ENCODE data around the gene FTMT. TPM values are rescaled to one million over a fixed set of nuclear protein-coding genes. Genes with fewer than 3 reads are reported as not detected.
"Not testable (repeated sequence)": the region's sequence is repeated elsewhere in the genome, so short reads cannot be mapped to it uniquely, and the experiment has no call there.

Gene FTMT
- total RNA-seq = not detected

DNA sequence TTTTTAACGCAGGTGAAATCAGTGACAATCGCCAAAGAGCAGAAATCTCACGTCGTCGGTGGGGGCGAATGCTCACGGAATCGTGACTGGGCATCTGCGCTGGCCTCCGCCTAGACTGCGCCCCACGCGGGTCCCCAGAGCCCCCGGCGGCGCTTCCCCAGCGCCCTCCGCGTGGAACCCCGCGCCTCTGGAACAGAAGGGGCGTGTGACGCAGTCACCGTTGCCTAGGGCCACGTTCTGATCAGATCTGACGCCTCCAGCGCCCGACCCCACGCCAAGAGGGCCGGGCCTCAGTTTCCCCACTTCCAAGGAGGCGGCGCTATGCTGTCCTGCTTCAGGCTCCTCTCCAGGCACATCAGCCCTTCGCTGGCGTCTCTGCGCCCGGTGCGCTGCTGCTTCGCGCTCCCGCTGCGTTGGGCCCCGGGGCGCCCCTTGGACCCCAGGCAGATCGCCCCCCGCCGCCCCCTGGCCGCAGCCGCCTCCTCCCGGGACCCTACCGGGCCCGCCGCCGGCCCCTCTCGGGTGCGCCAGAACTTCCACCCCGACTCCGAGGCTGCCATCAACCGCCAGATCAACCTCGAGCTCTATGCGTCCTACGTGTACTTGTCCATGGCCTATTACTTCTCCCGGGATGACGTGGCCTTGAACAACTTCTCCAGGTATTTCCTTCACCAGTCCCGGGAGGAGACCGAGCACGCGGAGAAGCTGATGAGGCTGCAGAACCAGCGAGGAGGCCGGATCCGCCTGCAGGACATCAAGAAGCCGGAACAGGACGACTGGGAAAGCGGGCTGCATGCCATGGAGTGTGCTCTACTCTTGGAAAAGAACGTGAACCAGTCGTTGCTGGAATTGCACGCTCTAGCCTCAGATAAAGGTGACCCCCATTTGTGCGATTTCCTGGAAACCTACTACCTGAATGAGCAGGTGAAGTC is at the start of gene FTMT:
Gene FTMT, plus strand, starts transcription at position 240 of the 932 bp plus-strand sequence. Its CDS starts 82 bp downstream, at position 322.
- no peaks in the 10 kb centered on the region for H3K9me3 Mint-ChIP-seq
- DNase-seq (ENCODE audit: low spot score in 2 of 2) = no peak
- no peak for ATAC-seq
- H3K27ac Mint-ChIP-seq = peak within 1 kb of the TSS in 1 of 2 donors; percentile 22
- H3K36me3 Mint-ChIP-seq = no peaks in the 10 kb centered on the region

GRCh38 chr5:121805251-121805650 is 46.4 kb upstream of the FTMT start:
- peaks cover 3 to 12% of the 10 kb centered on the region in 2 donors for H3K9me3 Mint-ChIP-seq
- H3K36me3 Mint-ChIP-seq; ATAC-seq; H3K27ac Mint-ChIP-seq; DNase-seq (ENCODE audit: low spot score in 2 of 2): not testable (repeated sequence)

DNA sequence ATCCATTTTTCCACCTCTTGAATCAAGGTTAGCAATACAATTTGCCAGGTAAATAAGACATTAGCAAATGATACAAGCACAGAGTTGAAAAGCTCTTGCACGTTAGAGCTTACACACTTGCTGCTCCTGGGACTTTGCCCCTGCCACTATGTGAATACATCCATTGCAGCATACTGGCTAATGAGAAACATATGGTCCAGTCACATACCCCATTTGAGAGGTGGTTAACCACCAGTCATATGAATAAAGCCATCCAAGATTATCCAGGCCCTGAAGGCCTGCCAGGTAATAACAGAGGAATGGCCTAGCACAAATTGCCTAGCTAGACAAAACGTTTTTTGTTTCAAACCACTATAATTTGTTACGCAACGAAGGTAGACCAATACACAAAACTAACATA is 45.8 kb upstream of the FTMT start:
- Mint-ChIP-seq H3K36me3 (no peaks in the 10 kb centered on the region), H3K9me3 (peaks cover 7 to 18% of the 10 kb centered on the region in 2 donors), H3K27ac (no peak overlapping the region)
- ATAC-seq = no peak
- no peak for DNase-seq (ENCODE audit: low spot score in 2 of 2)

- no peak overlapping the region for H3K27ac Mint-ChIP-seq
- peaks cover 10% of the 10 kb centered on the region in 2 donors for H3K9me3 Mint-ChIP-seq
- no peaks in the 10 kb centered on the region for H3K36me3 Mint-ChIP-seq
- no peak for DNase-seq (ENCODE audit: low spot score in 2 of 2)
- ATAC-seq = no peak
Observed at GRCh38 chr5:121816164-121816563, 35.5 kb upstream of the FTMT start.

- DNase-seq (ENCODE audit: low spot score in 2 of 2) (no peak), ATAC-seq (no peak)
- no peak overlapping the region for H3K27ac Mint-ChIP-seq
- H3K36me3 Mint-ChIP-seq = no peaks in the 10 kb centered on the region
- H3K9me3 Mint-ChIP-seq = peaks cover 0 to 6% of the 10 kb centered on the region in 2 donors
Observed at GRCh38 chr5:121819682-121820261, 31.9 kb upstream of the FTMT start.

DNA sequence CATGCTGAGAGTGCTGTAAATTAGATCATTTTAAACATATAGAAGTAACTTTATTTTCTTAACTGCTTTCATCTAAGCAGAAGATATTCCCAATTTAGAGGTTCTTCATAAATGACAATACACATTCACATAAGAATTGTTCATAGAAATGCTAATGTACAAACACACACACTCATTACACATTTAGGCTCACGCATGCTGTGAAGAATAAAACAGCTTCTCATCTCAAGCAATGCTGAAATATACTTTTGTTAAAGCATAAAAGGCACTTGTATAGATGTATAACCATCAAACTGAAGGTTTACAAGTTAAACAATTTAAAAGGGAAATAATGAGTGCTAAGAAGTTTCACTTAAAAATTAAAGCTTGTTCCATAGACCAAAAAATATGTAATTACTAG is 18.1 kb upstream of the FTMT start:
- no peak overlapping the region for H3K27ac Mint-ChIP-seq
- peaks cover 6% of the 10 kb centered on the region in 2 donors for H3K36me3 Mint-ChIP-seq
- DNase-seq (ENCODE audit: low spot score in 2 of 2) (no peak), ATAC-seq (no peak)
- H3K9me3 Mint-ChIP-seq = peaks cover 6 to 7% of the 10 kb centered on the region in 2 donors

DNA sequence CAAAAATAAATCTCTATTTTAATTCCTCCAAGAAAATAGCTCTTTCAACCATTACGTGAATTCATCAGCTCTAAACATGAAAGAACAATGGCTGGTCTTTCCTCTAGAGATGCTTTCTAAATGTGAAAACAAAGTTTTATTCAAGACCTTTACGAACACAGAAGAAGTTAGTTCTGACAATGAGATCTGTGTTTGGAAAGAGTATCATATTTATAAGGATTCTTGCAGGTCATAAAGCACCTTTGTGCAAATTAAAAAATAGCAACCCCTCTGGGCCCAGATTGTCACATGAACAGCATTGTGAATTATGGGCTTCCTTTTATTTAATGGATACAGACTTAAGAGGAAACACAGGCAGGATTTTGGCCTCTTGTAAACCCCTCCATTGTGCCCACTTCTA is 17.7 kb upstream of the FTMT start:
- Mint-ChIP-seq H3K27ac (no peak overlapping the region), H3K36me3 (peaks cover 6% of the 10 kb centered on the region in 2 donors), H3K9me3 (peaks cover 5% of the 10 kb centered on the region in 2 donors)
- ATAC-seq (no peak), DNase-seq (ENCODE audit: low spot score in 2 of 2) (no peak)

DNA sequence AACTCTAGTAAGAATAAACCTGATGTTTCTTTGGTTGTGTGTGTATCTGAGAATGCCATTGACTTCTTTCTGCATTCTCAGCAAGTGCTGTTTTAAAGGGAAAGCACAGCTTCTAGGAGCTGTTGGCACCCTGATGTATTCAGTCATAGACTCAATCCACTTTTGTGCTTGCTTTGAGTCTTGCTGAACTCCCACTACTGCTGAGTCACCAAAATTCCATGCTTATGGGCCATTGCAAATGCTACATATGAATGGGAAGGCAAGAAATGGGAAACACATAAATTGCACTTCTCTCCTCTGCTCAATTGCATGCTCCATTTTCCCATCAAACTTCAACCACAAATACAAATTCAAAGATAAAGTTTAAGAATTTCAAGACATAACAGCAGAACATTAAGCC is 9.8 kb upstream of the FTMT start:
- Mint-ChIP-seq H3K9me3 (no peaks in the 10 kb centered on the region), H3K36me3 (no peaks in the 10 kb centered on the region), H3K27ac (no peak overlapping the region)
- DNase-seq (ENCODE audit: low spot score in 2 of 2) (no peak), ATAC-seq (no peak)

DNA sequence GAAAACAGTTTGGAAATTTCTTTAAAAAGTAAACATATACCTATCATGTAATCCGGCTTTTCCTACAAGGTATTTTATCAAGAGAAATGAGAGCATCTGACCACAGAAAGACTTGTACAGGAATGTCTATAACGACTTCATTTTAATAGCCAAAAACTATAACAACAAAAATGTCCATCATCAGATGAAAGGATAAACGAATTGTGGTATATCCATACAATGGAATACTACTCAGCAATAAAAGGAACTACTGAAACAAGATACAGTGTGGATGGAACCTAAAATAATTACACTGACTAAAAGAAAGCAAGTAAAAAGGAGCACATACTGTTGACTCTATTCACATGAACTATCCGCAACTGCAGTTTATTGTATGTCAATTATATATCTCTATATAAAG is 1.4 kb upstream of the FTMT start:
- DNase-seq (ENCODE audit: low spot score in 2 of 2) (no peak), ATAC-seq (no peak)
- Mint-ChIP-seq H3K36me3 (no peaks in the 10 kb centered on the region), H3K27ac (no peak overlapping the region), H3K9me3 (no peaks in the 10 kb centered on the region)

GRCh38 chr5:121853850-121854249 is 2.2 kb downstream of the FTMT start:
- ATAC-seq = no peak
- Mint-ChIP-seq H3K9me3 (no peaks in the 10 kb centered on the region), H3K36me3 (no peaks in the 10 kb centered on the region), H3K27ac (no peak overlapping the region)
- no peak for DNase-seq (ENCODE audit: low spot score in 2 of 2)

GRCh38 chr5:121862801-121863200 is 11.1 kb downstream of the FTMT start:
- Mint-ChIP-seq H3K36me3 (no peaks in the 10 kb centered on the region), H3K9me3 (no peaks in the 10 kb centered on the region), H3K27ac (no peak overlapping the region)
- DNase-seq (ENCODE audit: low spot score in 2 of 2) (no peak), ATAC-seq (no peak)

- no peaks in the 10 kb centered on the region for H3K36me3 Mint-ChIP-seq
- no peak overlapping the region for H3K27ac Mint-ChIP-seq
- DNase-seq (ENCODE audit: low spot score in 2 of 2) (no peak), ATAC-seq (no peak)
- H3K9me3 Mint-ChIP-seq = no peaks in the 10 kb centered on the region
Observed at GRCh38 chr5:121863753-121864285, 12.1 kb downstream of the FTMT start.

DNA sequence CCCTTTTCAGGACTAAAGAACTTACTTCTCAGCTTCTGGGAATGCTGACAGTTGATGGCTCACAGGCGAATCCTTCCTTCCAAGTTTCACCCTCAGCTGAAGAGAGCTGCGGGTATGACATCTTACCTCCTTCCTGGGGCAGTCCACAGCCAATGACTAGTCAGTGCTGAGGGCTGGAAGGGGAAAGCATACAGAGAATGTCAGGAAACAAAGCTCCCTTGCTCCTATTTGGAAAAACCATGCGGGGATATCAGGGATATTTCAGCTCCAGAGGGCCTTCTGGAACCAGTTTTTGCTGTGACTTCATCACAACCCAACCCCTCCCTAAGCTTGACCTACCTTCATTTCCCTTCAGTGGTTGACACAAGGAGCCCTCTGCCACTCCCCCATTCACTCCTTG is 15.7 kb downstream of the FTMT start:
- H3K36me3 Mint-ChIP-seq = no peaks in the 10 kb centered on the region
- H3K9me3 Mint-ChIP-seq = no peaks in the 10 kb centered on the region
- no peak overlapping the region for H3K27ac Mint-ChIP-seq
- ATAC-seq (no peak), DNase-seq (ENCODE audit: low spot score in 2 of 2) (no peak)

DNA sequence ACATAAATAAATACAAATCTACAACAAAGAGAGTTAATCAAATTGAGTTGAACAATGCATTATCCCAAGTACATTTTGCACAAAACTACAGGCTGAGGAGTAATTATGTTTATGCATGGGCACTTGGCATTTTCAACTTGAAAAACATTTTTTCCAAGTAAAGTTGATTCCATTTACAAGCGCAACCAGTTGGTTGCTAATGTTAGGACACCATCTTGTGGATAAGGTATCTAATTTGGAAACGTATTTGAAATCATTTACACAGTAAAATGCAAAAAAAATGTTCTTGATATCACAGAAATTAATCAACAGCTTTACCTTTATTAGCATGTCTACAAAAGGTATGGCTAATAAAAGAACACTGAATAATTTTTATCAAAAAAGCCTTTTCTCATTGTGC is 18.8 kb downstream of the FTMT start:
- Mint-ChIP-seq H3K27ac (no peak overlapping the region), H3K9me3 (no peaks in the 10 kb centered on the region), H3K36me3 (no peaks in the 10 kb centered on the region)
- ATAC-seq = no peak
- DNase-seq (ENCODE audit: low spot score in 2 of 2) = no peak

- Mint-ChIP-seq H3K36me3 (no peaks in the 10 kb centered on the region), H3K9me3 (no peaks in the 10 kb centered on the region), H3K27ac (no peak overlapping the region)
- DNase-seq (ENCODE audit: low spot score in 2 of 2) = no peak
- ATAC-seq = no peak
Observed at GRCh38 chr5:121872856-121873255, 21.2 kb downstream of the FTMT start.

DNA sequence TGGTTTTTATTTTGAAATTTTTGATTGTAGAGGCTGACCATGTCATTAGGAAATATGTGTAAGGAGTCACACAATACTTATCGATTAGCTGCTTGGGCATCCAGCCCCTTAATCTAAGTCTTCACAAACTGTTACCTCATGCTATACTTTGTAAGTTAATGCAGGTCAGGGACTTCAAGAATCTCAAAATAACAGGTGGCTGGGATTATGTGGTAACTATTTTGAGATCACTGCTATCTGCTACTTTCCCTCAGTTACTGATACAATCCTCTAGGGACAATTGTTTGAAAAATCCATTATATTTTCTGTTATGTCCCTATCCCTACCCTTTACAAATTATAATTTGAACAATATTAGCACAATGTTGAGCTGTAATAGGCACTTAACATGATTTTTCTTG is 21.7 kb downstream of the FTMT start:
- H3K27ac Mint-ChIP-seq = no peak overlapping the region
- DNase-seq (ENCODE audit: low spot score in 2 of 2) = no peak
- H3K9me3 Mint-ChIP-seq = no peaks in the 10 kb centered on the region
- H3K36me3 Mint-ChIP-seq = no peaks in the 10 kb centered on the region
- no peak for ATAC-seq

DNA sequence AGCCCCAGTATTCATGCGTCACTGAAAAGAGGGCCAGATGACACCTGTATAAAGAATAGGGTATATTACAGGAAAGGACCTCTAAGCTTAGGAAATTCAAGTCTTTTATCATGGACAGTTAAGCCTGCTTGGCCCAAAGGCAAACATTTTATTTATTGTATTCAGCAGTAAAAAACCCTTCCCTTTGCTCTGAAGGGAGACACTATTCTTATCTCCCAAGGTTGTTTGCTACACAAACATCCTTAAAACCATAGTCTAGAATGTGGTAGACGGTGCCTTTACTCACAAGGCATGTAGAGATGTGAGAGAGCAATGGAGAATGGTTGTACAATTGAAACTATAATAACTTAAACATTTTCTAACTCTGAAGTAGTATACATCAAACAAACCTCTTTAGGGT is 33.9 kb downstream of the FTMT start:
- H3K9me3 Mint-ChIP-seq = peaks cover 0 to 4% of the 10 kb centered on the region in 2 donors
- no peak overlapping the region for H3K27ac Mint-ChIP-seq

More for the DNA sequence above, 33.9 kb downstream of the FTMT start:
- no peaks in the 10 kb centered on the region for H3K36me3 Mint-ChIP-seq
- DNase-seq (ENCODE audit: low spot score in 2 of 2) = no peak
- no peak for ATAC-seq
